ENCODE measurements around the gene ARMC3.

GRCh38 chr10:23081891-23082290 lies 154.0 kb downstream of the ARMC3 start:
- TF ChIP-seq POLR2AphosphoS5 (IDR thresholded peaks at IDR 0.05) (no peak), CTCF (IDR thresholded peaks at IDR 0.05) (no peak)

All from breast epithelium (tissue), 3 donors.